ENCODE results near the gene GSTM1.
"Not testable (repeated sequence)": the region's sequence is repeated elsewhere in the genome, so short reads cannot be mapped to it uniquely, and the experiment has no call there.

The GSTM1 gene

GRCh38 chr1:109673861-109674260 lies 13.8 kb upstream of the GSTM1 start:
- H3K4me1 ChIP-seq (ENCODE audit: control insufficient read depth in 5 of 5, insufficient read depth in 5 of 5, low read length in 5 of 5); H3K9ac ChIP-seq (ENCODE audit: low read length in 5 of 5); H3K4me3 ChIP-seq (ENCODE audit: low read depth in 1 of 5, low read length in 5 of 5); H3K27me3 ChIP-seq (ENCODE audit: control insufficient read depth in 5 of 5, insufficient read depth in 4 of 5, low read length in 5 of 5); H3K9me3 ChIP-seq (ENCODE audit: control insufficient read depth in 5 of 5, low read length in 5 of 5); H3K27ac ChIP-seq (ENCODE audit: low read depth, low read length): not testable (repeated sequence)
- H3K36me3 ChIP-seq (ENCODE audit: control insufficient read depth in 5 of 5, insufficient read depth in 5 of 5, low read length in 5 of 5) = peaks cover 0 to 17% (median 9%) of the 10 kb centered on the region in 5 donors

- H3K4me3 ChIP-seq (ENCODE audit: low read depth in 1 of 5, low read length in 5 of 5); H3K27ac ChIP-seq (ENCODE audit: low read depth, low read length); H3K4me1 ChIP-seq (ENCODE audit: control insufficient read depth in 5 of 5, insufficient read depth in 5 of 5, low read length in 5 of 5); H3K27me3 ChIP-seq (ENCODE audit: control insufficient read depth in 5 of 5, insufficient read depth in 4 of 5, low read length in 5 of 5); H3K9me3 ChIP-seq (ENCODE audit: control insufficient read depth in 5 of 5, low read length in 5 of 5); H3K9ac ChIP-seq (ENCODE audit: low read length in 5 of 5): not testable (repeated sequence)
- H3K36me3 ChIP-seq (ENCODE audit: control insufficient read depth in 5 of 5, insufficient read depth in 5 of 5, low read length in 5 of 5) = peaks cover 0 to 15% (median 5%) of the 10 kb centered on the region in 5 donors
These were observed 10.8 kb upstream of the GSTM1 start for GRCh38 chr1:109676683-109677381.

DNA sequence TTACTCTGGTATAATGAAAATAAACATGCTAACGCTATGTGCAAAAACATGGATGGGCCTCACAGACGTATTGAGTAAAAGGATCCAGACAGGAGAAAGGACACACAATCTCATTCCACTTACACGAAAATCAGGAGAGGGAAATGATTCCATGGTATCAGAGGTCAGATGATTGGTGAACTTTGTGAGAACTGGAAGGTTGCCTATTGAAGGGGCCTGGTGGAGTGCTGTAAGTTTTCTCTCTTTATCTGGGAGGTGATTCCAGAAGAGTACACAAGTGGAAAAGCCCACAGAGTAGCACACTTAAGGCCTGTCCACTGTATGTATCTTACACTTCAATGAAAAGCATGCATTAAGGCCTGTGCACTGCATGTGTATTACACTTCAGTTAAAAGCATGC lies 10.2 kb upstream of the GSTM1 start:
- Histone ChIP-seq H3K4me3 (ENCODE audit: low read depth in 1 of 5, low read length in 5 of 5) (no peak overlapping the region), H3K9ac (ENCODE audit: low read length in 5 of 5) (no peak overlapping the region), H3K4me1 (ENCODE audit: control insufficient read depth in 5 of 5, insufficient read depth in 5 of 5, low read length in 5 of 5) (peaks cover 0 to 5% (median 0%) of the 10 kb centered on the region in 5 donors), H3K27ac (ENCODE audit: low read depth, low read length) (no peak overlapping the region), H3K27me3 (ENCODE audit: control insufficient read depth in 5 of 5, insufficient read depth in 4 of 5, low read length in 5 of 5) (no peaks in the 10 kb centered on the region), H3K9me3 (ENCODE audit: control insufficient read depth in 5 of 5, low read length in 5 of 5) (no peaks in the 10 kb centered on the region), H3K36me3 (ENCODE audit: control insufficient read depth in 5 of 5, insufficient read depth in 5 of 5, low read length in 5 of 5) (peaks cover 0 to 12% (median 5%) of the 10 kb centered on the region in 5 donors)

GRCh38 chr1:109678637-109679036 lies 9.0 kb upstream of the GSTM1 start:
- not testable (repeated sequence) for H3K36me3 ChIP-seq (ENCODE audit: control insufficient read depth in 5 of 5, insufficient read depth in 5 of 5, low read length in 5 of 5); H3K27ac ChIP-seq (ENCODE audit: low read depth, low read length); H3K4me1 ChIP-seq (ENCODE audit: control insufficient read depth in 5 of 5, insufficient read depth in 5 of 5, low read length in 5 of 5); H3K9ac ChIP-seq (ENCODE audit: low read length in 5 of 5); H3K9me3 ChIP-seq (ENCODE audit: control insufficient read depth in 5 of 5, low read length in 5 of 5); H3K4me3 ChIP-seq (ENCODE audit: low read depth in 1 of 5, low read length in 5 of 5); H3K27me3 ChIP-seq (ENCODE audit: control insufficient read depth in 5 of 5, insufficient read depth in 4 of 5, low read length in 5 of 5)

GRCh38 chr1:109684777-109685176 lies 2.8 kb upstream of the GSTM1 start:
- H3K9ac ChIP-seq (ENCODE audit: low read length in 5 of 5); H3K27ac ChIP-seq (ENCODE audit: low read depth, low read length); H3K9me3 ChIP-seq (ENCODE audit: control insufficient read depth in 5 of 5, low read length in 5 of 5); H3K27me3 ChIP-seq (ENCODE audit: control insufficient read depth in 5 of 5, insufficient read depth in 4 of 5, low read length in 5 of 5); H3K4me3 ChIP-seq (ENCODE audit: low read depth in 1 of 5, low read length in 5 of 5); H3K36me3 ChIP-seq (ENCODE audit: control insufficient read depth in 5 of 5, insufficient read depth in 5 of 5, low read length in 5 of 5): not testable (repeated sequence)
- peaks cover 0 to 16% (median 0%) of the 10 kb centered on the region in 5 donors for H3K4me1 ChIP-seq (ENCODE audit: control insufficient read depth in 5 of 5, insufficient read depth in 5 of 5, low read length in 5 of 5)

- not testable (repeated sequence) for H3K9ac ChIP-seq (ENCODE audit: low read length in 5 of 5); H3K27ac ChIP-seq (ENCODE audit: low read depth, low read length); H3K27me3 ChIP-seq (ENCODE audit: control insufficient read depth in 5 of 5, insufficient read depth in 4 of 5, low read length in 5 of 5); H3K4me3 ChIP-seq (ENCODE audit: low read depth in 1 of 5, low read length in 5 of 5); H3K9me3 ChIP-seq (ENCODE audit: control insufficient read depth in 5 of 5, low read length in 5 of 5); H3K36me3 ChIP-seq (ENCODE audit: control insufficient read depth in 5 of 5, insufficient read depth in 5 of 5, low read length in 5 of 5)
- H3K4me1 ChIP-seq (ENCODE audit: control insufficient read depth in 5 of 5, insufficient read depth in 5 of 5, low read length in 5 of 5) = peaks cover 0 to 16% (median 0%) of the 10 kb centered on the region in 5 donors
These were observed 2.2 kb upstream of the GSTM1 start for GRCh38 chr1:109685399-109685798.

DNA sequence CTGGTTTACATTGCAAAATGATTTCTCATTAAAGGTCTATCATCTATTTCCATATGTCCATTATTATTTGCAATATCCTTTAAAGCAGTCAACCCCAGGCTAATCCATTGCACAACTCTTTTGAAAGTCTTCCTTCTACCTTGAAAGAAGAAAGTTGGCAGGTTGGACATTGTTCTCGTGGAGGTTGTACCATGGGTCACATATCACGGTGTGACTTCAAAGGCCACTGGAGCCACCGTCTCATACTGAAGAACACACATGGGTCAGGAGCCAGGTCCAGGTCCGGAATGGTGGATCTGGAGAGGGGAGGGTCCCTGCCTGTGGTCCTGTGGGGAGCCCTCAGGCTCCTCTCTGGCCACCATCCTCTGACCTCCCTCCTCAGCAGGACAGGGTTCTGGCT lies 1.7 kb upstream of the GSTM1 start:
- not testable (repeated sequence) for H3K27me3 ChIP-seq (ENCODE audit: control insufficient read depth in 5 of 5, insufficient read depth in 4 of 5, low read length in 5 of 5); H3K9me3 ChIP-seq (ENCODE audit: control insufficient read depth in 5 of 5, low read length in 5 of 5); H3K36me3 ChIP-seq (ENCODE audit: control insufficient read depth in 5 of 5, insufficient read depth in 5 of 5, low read length in 5 of 5); H3K4me3 ChIP-seq (ENCODE audit: low read depth in 1 of 5, low read length in 5 of 5); H3K27ac ChIP-seq (ENCODE audit: low read depth, low read length); H3K9ac ChIP-seq (ENCODE audit: low read length in 5 of 5)
- H3K4me1 ChIP-seq (ENCODE audit: control insufficient read depth in 5 of 5, insufficient read depth in 5 of 5, low read length in 5 of 5) = peaks cover 0 to 16% (median 0%) of the 10 kb centered on the region in 5 donors

- not testable (repeated sequence) for H3K27me3 ChIP-seq (ENCODE audit: control insufficient read depth in 5 of 5, insufficient read depth in 4 of 5, low read length in 5 of 5); H3K36me3 ChIP-seq (ENCODE audit: control insufficient read depth in 5 of 5, insufficient read depth in 5 of 5, low read length in 5 of 5); H3K9me3 ChIP-seq (ENCODE audit: control insufficient read depth in 5 of 5, low read length in 5 of 5)
- Histone ChIP-seq H3K4me1 (ENCODE audit: control insufficient read depth in 5 of 5, insufficient read depth in 5 of 5, low read length in 5 of 5) (peaks cover 0 to 22% (median 0%) of the 10 kb centered on the region in 5 donors), H3K9ac (ENCODE audit: low read length in 5 of 5) (peak overlapping the region in 2 of 5 donors; percentile 45 to 48), H3K27ac (ENCODE audit: low read depth, low read length) (peak overlapping the region; percentile 41), H3K4me3 (ENCODE audit: low read depth in 1 of 5, low read length in 5 of 5) (peak overlapping the region in 2 of 5 donors; percentile 72 to 76)
These were observed 508 bp upstream of the GSTM1 start for GRCh38 chr1:109687109-109687508.

DNA sequence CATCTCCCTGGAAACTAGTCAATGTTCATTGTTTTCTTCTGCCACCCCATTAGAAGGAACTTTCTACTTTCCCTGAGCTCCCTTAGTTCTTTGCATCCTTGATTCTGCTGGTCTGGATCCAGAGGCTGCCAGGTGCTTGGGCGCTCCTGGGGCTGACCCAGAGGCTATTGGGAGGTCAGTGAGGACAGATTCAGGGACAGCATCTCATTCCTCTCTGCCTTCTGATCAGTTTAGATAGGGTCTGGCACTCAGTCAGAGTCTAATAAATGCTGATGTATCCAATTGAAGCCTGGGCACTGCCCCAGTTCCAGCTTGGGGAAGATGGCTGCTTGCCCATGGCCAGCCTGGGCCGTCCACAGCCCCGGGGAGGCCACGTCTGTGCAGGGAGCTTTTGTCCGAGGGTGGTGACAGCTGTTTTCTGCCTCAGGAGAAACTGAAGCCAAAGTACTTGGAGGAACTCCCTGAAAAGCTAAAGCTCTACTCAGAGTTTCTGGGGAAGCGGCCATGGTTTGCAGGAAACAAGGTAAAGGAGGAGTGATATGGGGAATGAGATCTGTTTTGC lies 2.3 kb downstream of the GSTM1 start:
- Histone ChIP-seq H3K4me3 (ENCODE audit: low read depth in 1 of 5, low read length in 5 of 5) (no peak overlapping the region), H3K27ac (ENCODE audit: low read depth, low read length) (no peak overlapping the region), H3K27me3 (ENCODE audit: control insufficient read depth in 5 of 5, insufficient read depth in 4 of 5, low read length in 5 of 5) (no peaks in the 10 kb centered on the region), H3K36me3 (ENCODE audit: control insufficient read depth in 5 of 5, insufficient read depth in 5 of 5, low read length in 5 of 5) (no peaks in the 10 kb centered on the region), H3K9ac (ENCODE audit: low read length in 5 of 5) (no peak overlapping the region), H3K9me3 (ENCODE audit: control insufficient read depth in 5 of 5, low read length in 5 of 5) (no peaks in the 10 kb centered on the region), H3K4me1 (ENCODE audit: control insufficient read depth in 5 of 5, insufficient read depth in 5 of 5, low read length in 5 of 5) (peaks cover 0 to 22% (median 0%) of the 10 kb centered on the region in 5 donors)

- Histone ChIP-seq H3K4me1 (ENCODE audit: control insufficient read depth in 5 of 5, insufficient read depth in 5 of 5, low read length in 5 of 5) (peaks cover 0 to 22% (median 0%) of the 10 kb centered on the region in 5 donors), H3K27ac (ENCODE audit: low read depth, low read length) (no peak overlapping the region), H3K4me3 (ENCODE audit: low read depth in 1 of 5, low read length in 5 of 5) (no peak overlapping the region), H3K27me3 (ENCODE audit: control insufficient read depth in 5 of 5, insufficient read depth in 4 of 5, low read length in 5 of 5) (no peaks in the 10 kb centered on the region), H3K36me3 (ENCODE audit: control insufficient read depth in 5 of 5, insufficient read depth in 5 of 5, low read length in 5 of 5) (no peaks in the 10 kb centered on the region), H3K9me3 (ENCODE audit: control insufficient read depth in 5 of 5, low read length in 5 of 5) (no peaks in the 10 kb centered on the region), H3K9ac (ENCODE audit: low read length in 5 of 5) (no peak overlapping the region)
These were observed 4.1 kb downstream of the GSTM1 start for GRCh38 chr1:109691759-109692158.

Data from subcutaneous abdominal adipose tissue (tissue), 5 donors.